K562 (cell line): ENCODE measurements around the gene CS.

Experiments
- CHD2 ChIP-seq: IDR thresholded peaks from 2 replicates; pipeline ENCODE4 v1.6.1; 2011; ENCODE audit warnings: low read depth, low read length
- KLF1 ChIP-seq: fragments of 450-650 bp; IDR thresholded peaks from 2 replicates; pipeline ENCODE4 v1.6.1; 2016; ENCODE audit warnings: missing genetic modification characterization, missing compliant biosample characterization
- XRCC5 ChIP-seq: fragments of 200-400 bp; formaldehyde crosslinking; IDR thresholded peaks from 2 replicates; pipeline ENCODE4 v1.6.1; 2017; ENCODE audit warnings: low read depth, mild to moderate bottlenecking, low read length
- YBX1 ChIP-seq: fragments of 450-650 bp; IDR thresholded peaks from 2 replicates; pipeline ENCODE4 v1.7.1; 2016; ENCODE audit warnings: mild to moderate bottlenecking

DNA sequence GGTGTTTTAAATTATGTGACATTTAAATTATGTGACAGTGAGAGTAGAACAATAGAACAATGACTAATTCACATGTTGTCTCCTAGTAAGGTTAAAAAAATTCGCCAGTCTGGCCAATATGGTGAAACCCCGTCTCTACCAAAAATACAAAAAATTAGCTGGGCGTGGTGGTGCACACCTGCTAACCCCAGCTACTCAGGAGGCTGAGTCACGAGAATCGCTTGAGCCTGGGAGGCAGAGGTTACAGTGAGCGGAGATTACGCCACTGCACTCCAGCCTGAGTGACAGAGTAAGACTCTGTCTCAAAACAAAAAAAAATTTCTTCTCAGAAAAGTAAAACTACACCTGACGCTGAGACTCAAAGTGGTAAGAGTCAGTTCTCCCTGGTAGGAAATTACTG lies 2.7 kb downstream of the CS start:
- no peak for TF ChIP-seq KLF1
- no peak for TF ChIP-seq CHD2
- no peak for TF ChIP-seq YBX1
- no peak for TF ChIP-seq XRCC5
